ENCODE results near the gene PRKCE. TPM values are rescaled to one million over a fixed set of nuclear protein-coding genes. Genes with fewer than 3 reads are reported as not detected.

Gene PRKCE
- total and polyA plus RNA-seq, 3 donors from 2014 or later: 27.4 to 35.8 (median 33.1) TPM

DNA sequence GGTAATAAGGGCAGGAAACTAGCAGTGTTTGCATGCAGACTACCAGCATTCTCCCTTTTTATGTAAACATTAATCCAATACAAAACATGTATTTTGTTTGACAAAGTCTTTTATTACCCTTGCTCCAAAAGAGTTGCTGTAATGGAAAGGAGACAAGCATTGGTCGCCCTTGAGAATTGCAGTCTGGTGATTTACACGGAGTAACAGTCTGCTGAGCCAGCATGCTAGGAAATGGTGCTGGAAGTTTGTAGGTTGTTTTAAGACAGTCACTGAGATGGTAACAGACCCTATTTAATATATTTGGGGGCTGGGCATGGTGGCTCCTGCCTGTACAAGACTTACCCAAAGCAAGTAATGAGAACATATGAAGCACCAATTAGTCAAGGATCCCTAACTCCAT lies 2.8 kb upstream of the PRKCE start:
- WGBS, 2 donors: 76 to 86% methylated on average over 2 of the region's 2 CpGs
- peaks cover 9% of the 10 kb centered on the region for H3K4me1 ChIP-seq
- no peak overlapping the region for H3K4me3 ChIP-seq
- no peaks in the 10 kb centered on the region for H3K27me3 ChIP-seq
- intact Hi-C loops (cut with DNase I; ENCODE audit: low total_unique reads): no loop called here
- TF ChIP-seq POLR2A (IDR thresholded peaks at IDR 0.05): no peak
- TF ChIP-seq, protein P1, sequence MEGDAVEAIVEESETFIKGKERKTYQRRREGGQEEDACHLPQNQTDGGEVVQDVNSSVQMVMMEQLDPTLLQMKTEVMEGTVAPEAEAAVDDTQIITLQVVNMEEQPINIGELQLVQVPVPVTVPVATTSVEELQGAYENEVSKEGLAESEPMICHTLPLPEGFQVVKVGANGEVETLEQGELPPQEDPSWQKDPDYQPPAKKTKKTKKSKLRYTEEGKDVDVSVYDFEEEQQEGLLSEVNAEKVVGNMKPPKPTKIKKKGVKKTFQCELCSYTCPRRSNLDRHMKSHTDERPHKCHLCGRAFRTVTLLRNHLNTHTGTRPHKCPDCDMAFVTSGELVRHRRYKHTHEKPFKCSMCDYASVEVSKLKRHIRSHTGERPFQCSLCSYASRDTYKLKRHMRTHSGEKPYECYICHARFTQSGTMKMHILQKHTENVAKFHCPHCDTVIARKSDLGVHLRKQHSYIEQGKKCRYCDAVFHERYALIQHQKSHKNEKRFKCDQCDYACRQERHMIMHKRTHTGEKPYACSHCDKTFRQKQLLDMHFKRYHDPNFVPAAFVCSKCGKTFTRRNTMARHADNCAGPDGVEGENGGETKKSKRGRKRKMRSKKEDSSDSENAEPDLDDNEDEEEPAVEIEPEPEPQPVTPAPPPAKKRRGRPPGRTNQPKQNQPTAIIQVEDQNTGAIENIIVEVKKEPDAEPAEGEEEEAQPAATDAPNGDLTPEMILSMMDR (IDR thresholded peaks at IDR 0.05): no peak
- no peaks in the 10 kb centered on the region for H3K9me3 ChIP-seq
- H3K36me3 ChIP-seq (ENCODE audit: low read depth, missing control alignments): no peaks in the 10 kb centered on the region
- DNase-seq: no peak
- H3K27ac ChIP-seq: no peak overlapping the region

DNA sequence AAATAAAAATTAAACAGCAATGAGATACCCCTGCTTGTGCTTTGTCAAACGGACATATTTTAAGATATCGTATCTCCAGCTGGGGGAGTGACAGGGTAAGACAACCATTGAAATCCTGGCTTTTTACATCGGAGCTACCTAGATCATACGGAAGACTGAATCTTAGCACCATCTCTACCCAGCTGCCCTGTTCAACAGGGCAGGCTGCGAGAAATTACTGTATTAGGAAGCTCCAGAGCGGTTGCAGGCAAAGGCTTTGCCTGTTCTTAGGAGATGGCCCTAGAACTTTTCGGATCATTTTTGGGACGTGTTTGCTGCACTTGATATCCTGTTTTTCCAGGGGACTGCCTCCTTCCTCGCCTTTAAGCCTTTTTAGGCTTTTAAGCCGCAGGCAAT lies 2.0 kb upstream of the PRKCE start:
- peak overlapping the region; percentile 89 to 98 for H3K27ac ChIP-seq
- H3K4me1 ChIP-seq: peaks cover 18% of the 10 kb centered on the region
- intact Hi-C loops (cut with DNase I; ENCODE audit: low total_unique reads): no loop called here
- H3K4me3 ChIP-seq: peak overlapping the region; percentile 81 to 82
- no peaks in the 10 kb centered on the region for H3K36me3 ChIP-seq (ENCODE audit: low read depth, missing control alignments)
- 10 to 13% methylated on average over 10 of the region's 10 CpGs for WGBS, 2 donors
- no peaks in the 10 kb centered on the region for H3K9me3 ChIP-seq
- TF ChIP-seq, protein P1 (IDR thresholded peaks at IDR 0.05): no peak
- TF ChIP-seq POLR2A (IDR thresholded peaks at IDR 0.05): no peak
- no peaks in the 10 kb centered on the region for H3K27me3 ChIP-seq
- DNase-seq: peak; percentile 31

- peak; percentile 81 for DNase-seq
- WGBS, 2 donors: 0% methylated on average over 54 to 66 of the region's 66 CpGs
- Histone ChIP-seq H3K4me3 (peak overlapping the region; percentile 81 to 82), H3K4me1 (peaks cover 18% of the 10 kb centered on the region), H3K9me3 (no peaks in the 10 kb centered on the region), H3K27ac (peak overlapping the region; percentile 89 to 98), H3K36me3 (ENCODE audit: low read depth, missing control alignments) (no peaks in the 10 kb centered on the region), H3K27me3 (no peaks in the 10 kb centered on the region)
- intact Hi-C loops (cut with DNase I; ENCODE audit: low total_unique reads): no loop called here
- TF ChIP-seq, protein P1 (IDR thresholded peaks at IDR 0.05): no peak
- no peak for TF ChIP-seq POLR2A (IDR thresholded peaks at IDR 0.05)
Observed at GRCh38 chr2:45649858-45650811, 1.3 kb upstream of the PRKCE start.

GRCh38 chr2:45650851-45651414 lies 542 bp upstream of the PRKCE start:
- peak; percentile 96 for DNase-seq
- Histone ChIP-seq H3K4me1 (peaks cover 18% of the 10 kb centered on the region), H3K9me3 (no peaks in the 10 kb centered on the region), H3K4me3 (peak overlapping the region; percentile 81 to 82), H3K27me3 (no peaks in the 10 kb centered on the region), H3K36me3 (ENCODE audit: low read depth, missing control alignments) (no peaks in the 10 kb centered on the region), H3K27ac (peak overlapping the region; percentile 89 to 98)
- intact Hi-C loops (cut with DNase I; ENCODE audit: low total_unique reads): no loop called here
- 0 to 1% methylated on average over 1 to 79 of the region's 79 CpGs for WGBS, 2 donors
- TF ChIP-seq POLR2A (IDR thresholded peaks at IDR 0.05): peak; percentile 74
- TF ChIP-seq, protein P1 (IDR thresholded peaks at IDR 0.05): peak in 2 of 3 experiments; percentile 31 to 41
